HEK293 (cell line): ENCODE measurements around the gene MCAT.

Experiments used
- KLF9 ChIP-seq: fragments of 450-650 bp; formaldehyde crosslinking; IDR thresholded peaks from 2 replicates; pipeline ENCODE4 v1.5.1; 2016; ENCODE audit warnings: missing biosample characterization, missing genetic modification characterization, low read depth
- ZNF10 ChIP-seq: fragments of 450-650 bp; formaldehyde crosslinking; IDR thresholded peaks from 2 replicates; pipeline ENCODE4 v1.5.1; 2017; ENCODE audit warnings: missing biosample characterization, missing genetic modification characterization
- ZNF335 ChIP-seq: fragments of 450-650 bp; formaldehyde crosslinking; conservative IDR thresholded peaks from 2 replicates; pipeline ENCODE4 v1.5.1; 2016; ENCODE audit warnings: missing biosample characterization, missing genetic modification characterization
- ZNF530 ChIP-seq: fragments of 450-650 bp; formaldehyde crosslinking; IDR thresholded peaks from 2 replicates; pipeline ENCODE4 v1.5.1; 2016; ENCODE audit warnings: low read depth, missing biosample characterization, missing genetic modification characterization
- TF ChIP-seq, protein P1 (sequence below): fragments of 450-650 bp; formaldehyde crosslinking; IDR thresholded peaks from 2 replicates; pipeline ENCODE4 v1.5.1; 2016; ENCODE audit warnings: missing biosample characterization, missing genetic modification characterization, low read depth
- TF ChIP-seq, protein P2 (sequence below): fragments of 450-650 bp; formaldehyde crosslinking; IDR thresholded peaks from 2 replicates; pipeline ENCODE4 v1.5.1; 2016; ENCODE audit warnings: missing biosample characterization, missing genetic modification characterization

DNA sequence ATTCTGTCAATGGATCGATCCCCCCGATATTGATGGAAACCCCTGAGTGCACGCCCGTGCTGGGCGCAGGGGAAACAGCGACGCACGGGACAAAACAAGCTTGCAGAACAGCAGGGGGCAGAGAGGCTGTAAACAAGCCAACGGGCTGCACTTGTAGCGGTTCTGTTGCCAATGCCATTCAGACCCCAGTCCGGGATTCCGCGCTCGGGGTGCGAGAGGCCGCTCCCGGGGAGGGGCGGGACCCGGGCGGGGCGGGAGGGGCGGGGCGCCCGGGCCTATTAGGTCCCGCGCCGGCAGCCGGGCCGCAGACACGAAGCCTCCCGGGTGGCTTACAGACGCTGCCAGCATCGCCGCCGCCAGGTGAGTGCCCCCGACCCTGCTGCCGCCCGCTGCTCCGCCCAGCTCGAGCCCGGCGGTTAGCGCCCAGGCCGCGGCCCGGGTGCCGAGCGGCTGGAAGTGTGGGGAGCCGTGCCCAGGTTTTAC is 32.7 kb downstream of the MCAT start, which contains the start of gene BIK:
- peak; percentile 63 for TF ChIP-seq ZNF335 (tag by site-specific recombination)
- TF ChIP-seq, protein P1, sequence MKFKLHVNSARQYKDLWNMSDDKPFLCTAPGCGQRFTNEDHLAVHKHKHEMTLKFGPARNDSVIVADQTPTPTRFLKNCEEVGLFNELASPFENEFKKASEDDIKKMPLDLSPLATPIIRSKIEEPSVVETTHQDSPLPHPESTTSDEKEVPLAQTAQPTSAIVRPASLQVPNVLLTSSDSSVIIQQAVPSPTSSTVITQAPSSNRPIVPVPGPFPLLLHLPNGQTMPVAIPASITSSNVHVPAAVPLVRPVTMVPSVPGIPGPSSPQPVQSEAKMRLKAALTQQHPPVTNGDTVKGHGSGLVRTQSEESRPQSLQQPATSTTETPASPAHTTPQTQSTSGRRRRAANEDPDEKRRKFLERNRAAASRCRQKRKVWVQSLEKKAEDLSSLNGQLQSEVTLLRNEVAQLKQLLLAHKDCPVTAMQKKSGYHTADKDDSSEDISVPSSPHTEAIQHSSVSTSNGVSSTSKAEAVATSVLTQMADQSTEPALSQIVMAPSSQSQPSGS (tag by site-specific recombination) = no peak
- TF ChIP-seq ZNF10 (tag by site-specific recombination) = no peak
- TF ChIP-seq, protein P2, sequence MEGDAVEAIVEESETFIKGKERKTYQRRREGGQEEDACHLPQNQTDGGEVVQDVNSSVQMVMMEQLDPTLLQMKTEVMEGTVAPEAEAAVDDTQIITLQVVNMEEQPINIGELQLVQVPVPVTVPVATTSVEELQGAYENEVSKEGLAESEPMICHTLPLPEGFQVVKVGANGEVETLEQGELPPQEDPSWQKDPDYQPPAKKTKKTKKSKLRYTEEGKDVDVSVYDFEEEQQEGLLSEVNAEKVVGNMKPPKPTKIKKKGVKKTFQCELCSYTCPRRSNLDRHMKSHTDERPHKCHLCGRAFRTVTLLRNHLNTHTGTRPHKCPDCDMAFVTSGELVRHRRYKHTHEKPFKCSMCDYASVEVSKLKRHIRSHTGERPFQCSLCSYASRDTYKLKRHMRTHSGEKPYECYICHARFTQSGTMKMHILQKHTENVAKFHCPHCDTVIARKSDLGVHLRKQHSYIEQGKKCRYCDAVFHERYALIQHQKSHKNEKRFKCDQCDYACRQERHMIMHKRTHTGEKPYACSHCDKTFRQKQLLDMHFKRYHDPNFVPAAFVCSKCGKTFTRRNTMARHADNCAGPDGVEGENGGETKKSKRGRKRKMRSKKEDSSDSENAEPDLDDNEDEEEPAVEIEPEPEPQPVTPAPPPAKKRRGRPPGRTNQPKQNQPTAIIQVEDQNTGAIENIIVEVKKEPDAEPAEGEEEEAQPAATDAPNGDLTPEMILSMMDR (tag by site-specific recombination) = peak; percentile 44; the same call in 1 of the 2 replicates
- no peak for TF ChIP-seq KLF9
- no peak for TF ChIP-seq ZNF530
